CD8-positive, alpha-beta memory T cell (primary cell): Measurements from ENCODE around the gene TMOD1. TPM values are rescaled to one million over a fixed set of nuclear protein-coding genes. Genes with fewer than 3 reads are reported as not detected.

Source experiments
- CTCF ChIA-PET: fragments of 350-600 bp; sonication (Branson Sonifier 250); formaldehyde crosslinking; loops from one replicate; lab custom pipeline; 2021; ENCODE audit warnings: antibody characterized with exemption; lab: Charles Lee
- POLR2A ChIA-PET: fragments of 350-600 bp; sonication (Branson Sonifier 250); formaldehyde crosslinking; loops from one replicate; lab custom pipeline; 2021; ENCODE audit warnings: antibody characterized with exemption; lab: Charles Lee
- DNase-seq, 5 donors: peaks; one replicate each; pipeline versions ENCODE4 v3.0.0 to v3.0.0-alpha.2; 2020 to 2022; ENCODE audit warnings: mixed read lengths in 1 of 5
- H3K27ac ChIP-seq: one replicate; pipeline ENCODE4 v1.7.0; 2013; ENCODE audit warnings: low read depth, mild to moderate bottlenecking, low read length, moderate library complexity
- H3K27me3 ChIP-seq: 2 replicates; pipeline ENCODE4 v1.7.0; 2013; ENCODE audit warnings: low read length, mild to moderate bottlenecking; ENCODE audit not compliant: insufficient read depth, poor library complexity, severe bottlenecking
- H3K36me3 ChIP-seq: 2 replicates; pipeline ENCODE4 v1.7.0; 2013; ENCODE audit warnings: mild to moderate bottlenecking, low read length, moderate library complexity; ENCODE audit not compliant: insufficient read depth
- H3K4me1 ChIP-seq: 2 replicates; pipeline ENCODE4 v1.7.0; 2013; ENCODE audit warnings: mild to moderate bottlenecking, low read length, moderate library complexity; ENCODE audit not compliant: insufficient read depth
- H3K4me3 ChIP-seq: 2 replicates; pipeline ENCODE4 v1.7.0; 2013; ENCODE audit warnings: mild to moderate bottlenecking, low read length
- H3K9me3 ChIP-seq: 2 replicates; pipeline ENCODE4 v1.7.0; 2013; ENCODE audit warnings: mild to moderate bottlenecking, low read length
- H3K27ac Mint-ChIP-seq, 8 donors: one replicate each; pipeline ENCODE4 v1.8.0; 2020 to 2021; ENCODE audit warnings: mixed read lengths in 8 of 8, mild to moderate bottlenecking in 6 of 8, inconsistent platforms in 3 of 8, moderate library complexity in 3 of 8
- H3K27me3 Mint-ChIP-seq, 2 donors: one replicate each; pipeline ENCODE4 v1.8.0; 2020 to 2021; ENCODE audit warnings: mixed read lengths in 2 of 2, mild to moderate bottlenecking in 1 of 2, moderate library complexity in 1 of 2
- H3K36me3 Mint-ChIP-seq, 3 donors: one replicate each; pipeline ENCODE4 v1.8.0; 2020 to 2021; ENCODE audit warnings: mixed read lengths in 3 of 3, inconsistent platforms in 1 of 3, mild to moderate bottlenecking in 1 of 3
- H3K4me1 Mint-ChIP-seq, 3 donors: one replicate each; pipeline ENCODE4 v1.8.0; 2020 to 2021; ENCODE audit warnings: mixed read lengths in 3 of 3, inconsistent platforms in 1 of 3, mild to moderate bottlenecking in 1 of 3
- H3K4me3 Mint-ChIP-seq, 7 donors: one replicate each; pipeline ENCODE4 v1.8.0; 2020 to 2021; ENCODE audit warnings: mixed read lengths in 7 of 7, mild to moderate bottlenecking in 6 of 7, moderate library complexity in 4 of 7, inconsistent platforms in 2 of 7
- H3K9me3 Mint-ChIP-seq, 5 donors: one replicate each; pipeline ENCODE4 v1.8.0; 2020 to 2022; ENCODE audit warnings: mixed read lengths in 5 of 5, mild to moderate bottlenecking in 3 of 5, moderate library complexity in 2 of 5, inconsistent platforms in 1 of 5
- polyA plus RNA-seq: library from polyadenylated mRNA; unstranded; fragments of 300-500 nt; fragmentation: Illumina TruSeq; gene quantifications from one replicate; pipeline ENCODE4 v1.2.3, GENCODE V29; 2021
- total RNA-seq, 2 experiments: library from RNA; stranded (reverse); gene quantifications; one replicate each; pipeline ENCODE4 v1.2.3, GENCODE V29; 2021

The TMOD1 gene
- total and polyA plus RNA-seq, 3 experiments from 2014 or later = 1.2 to 1.5 (median 1.3) TPM

GRCh38 chr9:97647996-97648395, 146.5 kb downstream of the TMOD1 start:
- Mint-ChIP-seq H3K27ac (peak overlapping the region in 1 of 8 donors; percentile 69), H3K9me3 (no peaks in the 10 kb centered on the region), H3K27me3 (no peaks in the 10 kb centered on the region), H3K4me3 (no peak overlapping the region), H3K4me1 (peaks cover 7 to 14% (median 12%) of the 10 kb centered on the region in 3 donors), H3K36me3 (peaks cover 5 to 83% (median 23%) of the 10 kb centered on the region in 3 donors)
- H3K36me3 ChIP-seq = peaks cover 60% of the 10 kb centered on the region
- DNase-seq = no peak
- no peaks in the 10 kb centered on the region for H3K27me3 ChIP-seq
- no peaks in the 10 kb centered on the region for H3K9me3 ChIP-seq
- CTCF ChIA-PET = no interaction called here
- POLR2A ChIA-PET = no interaction called here
- no peak overlapping the region for H3K4me3 ChIP-seq
- H3K4me1 ChIP-seq = no peaks in the 10 kb centered on the region
- no peak overlapping the region for H3K27ac ChIP-seq

Other genes with a start within 250 kb of the TMOD1 start
- gene CCDC180, start 194.0 kb upstream of the TMOD1 start, total RNA-seq = 1 to 10 TPM; 1.6 to 3.2 TPM
- gene CCDC180, start 194.0 kb upstream of the TMOD1 start, polyA plus RNA-seq = 0.38 TPM
- gene TDRD7, start 89.6 kb upstream of the TMOD1 start, total RNA-seq = 1 to 10 TPM; 5.4 to 6.1 TPM
- gene TDRD7, start 89.6 kb upstream of the TMOD1 start, polyA plus RNA-seq = 8.0 TPM
- gene TSTD2, start 131.7 kb downstream of the TMOD1 start, total RNA-seq = 10 to 100 TPM; 13.8 to 14.7 TPM
- 5.7 TPM for gene TSTD2, start 131.7 kb downstream of the TMOD1 start, polyA plus RNA-seq
- gene NCBP1, start 132.2 kb downstream of the TMOD1 start, total RNA-seq = 10 to 100 TPM; 47.7 to 49.6 TPM
- 15.4 TPM for gene NCBP1, start 132.2 kb downstream of the TMOD1 start, polyA plus RNA-seq
- 10 to 100 TPM; 11.2 to 13.0 TPM for gene XPA, start 195.7 kb downstream of the TMOD1 start, total RNA-seq
- 37.9 TPM for gene XPA, start 195.7 kb downstream of the TMOD1 start, polyA plus RNA-seq